Colonic mucosa (tissue), 4 donors: Measurements from ENCODE around the gene SENP6. TPM values are rescaled to one million over a fixed set of nuclear protein-coding genes. Genes with fewer than 3 reads are reported as not detected.

Source experiments
- DNase-seq: peaks from one replicate; pipeline ENCODE4 v3.0.0-alpha.2; 2020
- H3K27ac ChIP-seq: fragments of 200-600 bp; one replicate; pipeline ENCODE4 v1.8.0; 2021
- H3K27me3 ChIP-seq: fragments of 200-600 bp; one replicate; pipeline ENCODE4 v1.8.0; 2021
- H3K36me3 ChIP-seq: fragments of 200-600 bp; one replicate; pipeline ENCODE4 v1.8.0; 2021
- H3K4me1 ChIP-seq: fragments of 200-600 bp; one replicate; pipeline ENCODE4 v1.8.0; 2021; ENCODE audit warnings: mild to moderate bottlenecking
- H3K4me3 ChIP-seq: fragments of 200-600 bp; one replicate; pipeline ENCODE4 v1.8.0; 2021
- H3K9ac ChIP-seq, 2 donors: one replicate each; pipeline ENCODE4 v1.7.0; 2013; ENCODE audit warnings: control low read depth in 2 of 2, low read depth in 2 of 2, low read length in 2 of 2
- H3K9me3 ChIP-seq: fragments of 200-600 bp; one replicate; pipeline ENCODE4 v1.8.0; 2021
- CTCF ChIP-seq: fragments of 200-600 bp; IDR thresholded peaks from one replicate; pipeline ENCODE4 v1.8.0; 2022; ENCODE audit warnings: antibody characterized with exemption, mild to moderate bottlenecking
- intact Hi-C: fragments of 100-400 bp; cut with DNase I; formaldehyde crosslinking; loops from one replicate; pipeline ENCODE4 v1.14.1; 2022
- total RNA-seq, 2 donors: library from RNA; stranded (reverse); fragmentation: NEBNext Ultra II Directional in 1 of 2; extraction: Animal tissue kit (Norgen Biotek cat#: 25700) in 1 of 2; gene quantifications; one replicate each; pipeline ENCODE4 v1.2.1, GENCODE V29; 2021
- donor health status: healthy.
- donor health status: DM: no; HTN: no; CAD: no.
- donor health status: DM: no; HTN: no; CAD: no.

The SENP6 gene
- total RNA-seq, 2 donors from 2014 or later, result 51.9 to 70.0 TPM

GRCh38 chr6:75755704-75756103, 154.0 kb downstream of the SENP6 start:
- intact Hi-C loops, result no loop called here
- Histone ChIP-seq H3K4me3 (no peak overlapping the region), H3K27me3 (no peaks in the 10 kb centered on the region), H3K9me3 (no peaks in the 10 kb centered on the region), H3K36me3 (no peaks in the 10 kb centered on the region), H3K27ac (no peak overlapping the region), H3K9ac (no peak overlapping the region), H3K4me1 (no peaks in the 10 kb centered on the region)
- no peak for TF ChIP-seq CTCF
- DNase-seq, result no peak

GRCh38 chr6:75757295-75757694, 155.6 kb downstream of the SENP6 start:
- H3K27me3 ChIP-seq, result no peaks in the 10 kb centered on the region
- H3K4me3 ChIP-seq, result no peak overlapping the region
- no peak for DNase-seq
- H3K9me3 ChIP-seq, result no peaks in the 10 kb centered on the region
- no peaks in the 10 kb centered on the region for H3K4me1 ChIP-seq
- intact Hi-C loops, result no loop called here
- H3K36me3 ChIP-seq, result no peaks in the 10 kb centered on the region
- no peak for TF ChIP-seq CTCF
- H3K9ac ChIP-seq, result no peak overlapping the region
- H3K27ac ChIP-seq, result no peak overlapping the region

- intact Hi-C loops, result no loop called here
- H3K27ac ChIP-seq, result no peak overlapping the region
- no peak for DNase-seq
These were observed 156.4 kb downstream of the SENP6 start for GRCh38 chr6:75758061-75758460.

GRCh38 chr6:75759207-75759606, 157.5 kb downstream of the SENP6 start:
- H3K4me1 ChIP-seq, result no peaks in the 10 kb centered on the region
- no peak overlapping the region for H3K4me3 ChIP-seq
- no peaks in the 10 kb centered on the region for H3K9me3 ChIP-seq
- no peaks in the 10 kb centered on the region for H3K27me3 ChIP-seq
- no peak overlapping the region for H3K9ac ChIP-seq
- no peak overlapping the region for H3K27ac ChIP-seq
- no peak for TF ChIP-seq CTCF
- intact Hi-C loops, result no loop called here
- H3K36me3 ChIP-seq, result no peaks in the 10 kb centered on the region
- no peak for DNase-seq

More at GRCh38 chr6:75758061-75758460, 156.4 kb downstream of the SENP6 start:
- no peaks in the 10 kb centered on the region for H3K4me1 ChIP-seq
- TF ChIP-seq CTCF, result no peak
- no peaks in the 10 kb centered on the region for H3K9me3 ChIP-seq
- no peaks in the 10 kb centered on the region for H3K27me3 ChIP-seq
- no peak overlapping the region for H3K9ac ChIP-seq
- H3K4me3 ChIP-seq, result no peak overlapping the region
- no peaks in the 10 kb centered on the region for H3K36me3 ChIP-seq

GRCh38 chr6:75760320-75760719, 158.6 kb downstream of the SENP6 start:
- no peak for DNase-seq
- Histone ChIP-seq H3K36me3 (no peaks in the 10 kb centered on the region), H3K4me3 (no peak overlapping the region), H3K27me3 (no peaks in the 10 kb centered on the region), H3K4me1 (no peaks in the 10 kb centered on the region), H3K9me3 (no peaks in the 10 kb centered on the region), H3K9ac (no peak overlapping the region), H3K27ac (no peak overlapping the region)
- intact Hi-C loops, result no loop called here
- TF ChIP-seq CTCF, result no peak

- no peak overlapping the region for H3K27ac ChIP-seq
- no peak for DNase-seq
- intact Hi-C loops, result no loop called here
- no peaks in the 10 kb centered on the region for H3K4me1 ChIP-seq
- H3K27me3 ChIP-seq, result no peaks in the 10 kb centered on the region
- TF ChIP-seq CTCF, result no peak
- no peaks in the 10 kb centered on the region for H3K36me3 ChIP-seq
- H3K4me3 ChIP-seq, result no peak overlapping the region
- H3K9me3 ChIP-seq, result no peaks in the 10 kb centered on the region
- no peak overlapping the region for H3K9ac ChIP-seq
These were observed 159.8 kb downstream of the SENP6 start for GRCh38 chr6:75761489-75761888.
